IMR-90 (cell line): ENCODE results near the gene ABHD2.

Experiments
- MAZ ChIP-seq: IDR thresholded peaks from 2 replicates; pipeline ENCODE4 v1.6.1; 2012; ENCODE audit warnings: low read depth, mild to moderate bottlenecking, low read length, improper control_type of control experiment, moderate library complexity, borderline replicate concordance
- MXI1 ChIP-seq: IDR thresholded peaks from 2 replicates; pipeline ENCODE4 v1.6.1; 2012; ENCODE audit warnings: low read depth, mild to moderate bottlenecking, low read length, moderate library complexity, borderline replicate concordance
- POLR2A ChIP-seq: IDR thresholded peaks from 2 replicates; pipeline ENCODE4 v1.6.1; 2012; ENCODE audit warnings: mild to moderate bottlenecking, low read depth, low read length
- TF ChIP-seq, protein P1 (sequence below): conservative IDR thresholded peaks from 2 replicates; pipeline ENCODE4 v1.5.1; 2012; ENCODE audit warnings: mild to moderate bottlenecking, low read depth, low read length, improper control_type of control experiment
- TF ChIP-seq, protein P2 (sequence below): fragments of 150-350 bp; IDR thresholded peaks from 2 replicates; pipeline ENCODE4 v1.6.1; 2017; ENCODE audit warnings: mild to moderate bottlenecking, antibody characterized with exemption, low read length, low read depth

DNA sequence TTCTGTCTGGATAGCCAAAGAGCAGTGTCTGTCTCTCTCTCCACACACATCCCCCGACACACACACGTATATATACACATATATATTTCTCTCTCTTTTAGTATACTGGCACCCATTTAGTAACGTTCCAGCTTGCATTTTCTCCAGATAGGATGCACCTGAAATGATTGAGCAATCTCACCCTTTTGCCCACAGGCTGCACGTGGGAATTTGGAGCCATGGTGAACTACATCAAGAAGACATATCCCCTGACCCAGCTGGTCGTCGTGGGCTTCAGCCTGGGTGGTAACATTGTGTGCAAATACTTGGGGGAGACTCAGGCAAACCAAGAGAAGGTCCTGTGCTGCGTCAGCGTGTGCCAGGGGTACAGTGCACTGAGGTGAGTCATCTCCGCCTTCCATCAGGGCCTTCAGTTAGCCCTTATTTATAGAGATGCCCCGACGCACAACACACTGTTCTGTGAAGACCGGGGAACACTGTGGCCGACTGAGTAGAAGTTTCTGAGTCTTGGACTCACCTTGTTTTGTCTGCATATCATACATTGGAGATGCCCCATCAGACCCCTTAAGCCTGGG is 87.4 kb downstream of the ABHD2 start:
- TF ChIP-seq, protein P1, sequence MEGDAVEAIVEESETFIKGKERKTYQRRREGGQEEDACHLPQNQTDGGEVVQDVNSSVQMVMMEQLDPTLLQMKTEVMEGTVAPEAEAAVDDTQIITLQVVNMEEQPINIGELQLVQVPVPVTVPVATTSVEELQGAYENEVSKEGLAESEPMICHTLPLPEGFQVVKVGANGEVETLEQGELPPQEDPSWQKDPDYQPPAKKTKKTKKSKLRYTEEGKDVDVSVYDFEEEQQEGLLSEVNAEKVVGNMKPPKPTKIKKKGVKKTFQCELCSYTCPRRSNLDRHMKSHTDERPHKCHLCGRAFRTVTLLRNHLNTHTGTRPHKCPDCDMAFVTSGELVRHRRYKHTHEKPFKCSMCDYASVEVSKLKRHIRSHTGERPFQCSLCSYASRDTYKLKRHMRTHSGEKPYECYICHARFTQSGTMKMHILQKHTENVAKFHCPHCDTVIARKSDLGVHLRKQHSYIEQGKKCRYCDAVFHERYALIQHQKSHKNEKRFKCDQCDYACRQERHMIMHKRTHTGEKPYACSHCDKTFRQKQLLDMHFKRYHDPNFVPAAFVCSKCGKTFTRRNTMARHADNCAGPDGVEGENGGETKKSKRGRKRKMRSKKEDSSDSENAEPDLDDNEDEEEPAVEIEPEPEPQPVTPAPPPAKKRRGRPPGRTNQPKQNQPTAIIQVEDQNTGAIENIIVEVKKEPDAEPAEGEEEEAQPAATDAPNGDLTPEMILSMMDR: no peak
- no peak for TF ChIP-seq POLR2A
- TF ChIP-seq, protein P2, sequence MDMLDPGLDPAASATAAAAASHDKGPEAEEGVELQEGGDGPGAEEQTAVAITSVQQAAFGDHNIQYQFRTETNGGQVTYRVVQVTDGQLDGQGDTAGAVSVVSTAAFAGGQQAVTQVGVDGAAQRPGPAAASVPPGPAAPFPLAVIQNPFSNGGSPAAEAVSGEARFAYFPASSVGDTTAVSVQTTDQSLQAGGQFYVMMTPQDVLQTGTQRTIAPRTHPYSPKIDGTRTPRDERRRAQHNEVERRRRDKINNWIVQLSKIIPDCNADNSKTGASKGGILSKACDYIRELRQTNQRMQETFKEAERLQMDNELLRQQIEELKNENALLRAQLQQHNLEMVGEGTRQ: no peak
- TF ChIP-seq MAZ: no peak
- no peak for TF ChIP-seq MXI1
